IMR-90 (cell line): ENCODE results near the gene HDDC3. TPM values are rescaled to one million over a fixed set of nuclear protein-coding genes. Genes with fewer than 3 reads are reported as not detected.

Experiments used
- ATAC-seq: fragments of 200-7000 bp; cut with Tn5 transposase; 2 replicates; pipeline ENCODE4 v1.9.1; 2020; ENCODE audit warnings: low read depth, mild to moderate bottlenecking, moderate library complexity
- BruUV-seq: library from RNA; stranded (reverse); fragments of 400-500 nt; replicated peaks from 2 replicates; lab custom pipeline; 2021; lab: Mats Ljungman, UMichigan
- CTCF ChIA-PET: fragments of 300-600 bp; formaldehyde crosslinking; extraction: SDS; loops from one replicate; lab custom pipeline; 2021; ENCODE audit warnings: antibody characterized with exemption; lab: Yijun Ruan, JAX
- POLR2A ChIA-PET: fragments of 300-600 bp; sonication (Branson Sonifier 250); formaldehyde crosslinking; loops from one replicate; lab custom pipeline; 2022; ENCODE audit warnings: antibody characterized with exemption; ENCODE audit not compliant: unreplicated experiment; lab: Charles Lee
- DNase-seq: peaks from one replicate; pipeline ENCODE4 v3.0.0; 2013
- H2AFZ ChIP-seq: replicated peaks from 2 replicates; pipeline ENCODE3; 2013; ENCODE audit warnings: low read length, mild to moderate bottlenecking; ENCODE audit not compliant: poor library complexity
- H2AK5ac ChIP-seq: 2 replicates; pipeline ENCODE4 v1.6.1; 2013; ENCODE audit warnings: low read depth, low read length, inconsistent platforms
- H2AK9ac ChIP-seq: replicated peaks from 2 replicates; pipeline ENCODE3; 2013; ENCODE audit warnings: mild to moderate bottlenecking, low read depth, low read length, moderate library complexity; ENCODE audit not compliant: poor library complexity
- H2BK120ac ChIP-seq: 2 replicates; pipeline ENCODE4 v1.6.1; 2013; ENCODE audit warnings: low read depth, low read length, inconsistent platforms
- H2BK15ac ChIP-seq: 3 replicates; pipeline ENCODE4 v1.6.1; 2013; ENCODE audit warnings: low read depth, low read length, inconsistent platforms
- H2BK20ac ChIP-seq: 2 replicates; pipeline ENCODE4 v1.6.1; 2013; ENCODE audit warnings: low read depth, mild to moderate bottlenecking, inconsistent platforms, low read length, moderate library complexity
- H2BK5ac ChIP-seq: 2 replicates; pipeline ENCODE4 v1.6.1; 2013; ENCODE audit warnings: mild to moderate bottlenecking, low read depth, low read length, inconsistent platforms; ENCODE audit not compliant: poor library complexity, severe bottlenecking
- H3K14ac ChIP-seq: replicated peaks from 2 replicates; pipeline ENCODE4 v1.6.1; 2013; ENCODE audit warnings: low read depth, low read length, inconsistent platforms
- H3K18ac ChIP-seq: 2 replicates; pipeline ENCODE4 v1.6.1; 2013; ENCODE audit warnings: low read depth, low read length, control low read depth
- H3K23ac ChIP-seq: 2 replicates; pipeline ENCODE4 v1.6.1; 2013; ENCODE audit warnings: low read depth, low read length, inconsistent platforms
- H3K27ac ChIP-seq: 2 replicates; pipeline ENCODE4 v1.5.1; 2013; ENCODE audit warnings: mild to moderate bottlenecking, control low read depth, low read length; ENCODE audit not compliant: insufficient read depth
- H3K27me3 ChIP-seq: 2 replicates; pipeline ENCODE4 v1.6.1; 2013; ENCODE audit warnings: low read length; ENCODE audit not compliant: control insufficient read depth, insufficient read depth
- H3K36me3 ChIP-seq: 2 replicates; pipeline ENCODE4 v1.6.1; 2013; ENCODE audit warnings: low read length, mixed read lengths; ENCODE audit not compliant: control insufficient read depth, insufficient read depth
- H3K4ac ChIP-seq: 2 replicates; pipeline ENCODE4 v1.6.1; 2013; ENCODE audit warnings: low read depth, low read length, inconsistent platforms
- H3K4me1 ChIP-seq: 2 replicates; pipeline ENCODE4 v1.6.1; 2013; ENCODE audit warnings: low read length, mixed read lengths; ENCODE audit not compliant: control insufficient read depth, insufficient read depth
- H3K4me2 ChIP-seq: 2 replicates; pipeline ENCODE4 v1.6.1; 2013; ENCODE audit warnings: low read depth, mild to moderate bottlenecking, control low read depth, low read length, moderate library complexity
- H3K4me3 ChIP-seq: 2 replicates; pipeline ENCODE4 v1.5.1; 2013; ENCODE audit warnings: low read depth, mild to moderate bottlenecking, control low read depth, low read length, moderate library complexity; ENCODE audit not compliant: insufficient read depth
- H3K56ac ChIP-seq: 2 replicates; pipeline ENCODE4 v1.6.1; 2013; ENCODE audit warnings: low read length, inconsistent platforms; ENCODE audit not compliant: insufficient read depth; ENCODE audit errors: extremely low read depth
- H3K79me1 ChIP-seq, 2 experiments: 2 replicates each; pipeline ENCODE4 v1.6.1; 2013; ENCODE audit warnings: low read length in 2 of 2, inconsistent platforms in 1 of 2, low read depth in 1 of 2
- H3K9ac ChIP-seq: 2 replicates; pipeline ENCODE4 v1.6.1; 2013; ENCODE audit warnings: low read depth, low read length, control low read depth
- H3K9me1 ChIP-seq: 2 replicates; pipeline ENCODE4 v1.6.1; 2013; ENCODE audit warnings: low read length, inconsistent platforms; ENCODE audit not compliant: insufficient read depth
- H3K9me3 ChIP-seq: 2 replicates; pipeline ENCODE4 v1.6.1; 2013; ENCODE audit warnings: low read length; ENCODE audit not compliant: control insufficient read depth, insufficient read depth
- H4K20me1 ChIP-seq: 2 replicates; pipeline ENCODE4 v1.6.1; 2013; ENCODE audit warnings: low read length, inconsistent platforms; ENCODE audit not compliant: insufficient read depth
- H4K5ac ChIP-seq: 2 replicates; pipeline ENCODE4 v1.6.1; 2013; ENCODE audit warnings: mild to moderate bottlenecking, low read depth, low read length, control low read depth
- H4K8ac ChIP-seq, 2 experiments: 2 replicates each; pipeline ENCODE4 v1.6.1; 2013; ENCODE audit warnings: low read depth in 2 of 2, low read length in 2 of 2, control low read depth in 1 of 2, inconsistent platforms in 1 of 2
- H4K91ac ChIP-seq: 2 replicates; pipeline ENCODE4 v1.6.1; 2013; ENCODE audit warnings: low read depth, low read length, inconsistent platforms; ENCODE audit not compliant: insufficient read depth
- CEBPB ChIP-seq: IDR thresholded peaks from 2 replicates; pipeline ENCODE4 v1.6.1; 2012; ENCODE audit warnings: low read depth, low read length, improper control_type of control experiment
- CHD1 ChIP-seq: IDR thresholded peaks from 2 replicates; pipeline ENCODE4 v1.6.1; 2012; ENCODE audit warnings: low read depth, low read length, improper control_type of control experiment
- CTCF ChIP-seq: conservative IDR thresholded peaks from 2 replicates; pipeline ENCODE4 v1.5.1; 2012; ENCODE audit warnings: mild to moderate bottlenecking, low read depth, low read length, improper control_type of control experiment
- MXI1 ChIP-seq: IDR thresholded peaks from 2 replicates; pipeline ENCODE4 v1.6.1; 2012; ENCODE audit warnings: low read depth, mild to moderate bottlenecking, low read length, moderate library complexity, borderline replicate concordance
- POLR2A ChIP-seq: IDR thresholded peaks from 2 replicates; pipeline ENCODE4 v1.6.1; 2012; ENCODE audit warnings: mild to moderate bottlenecking, low read depth, low read length
- RAD21 ChIP-seq: IDR thresholded peaks from 2 replicates; pipeline ENCODE4 v1.6.1; 2012; ENCODE audit warnings: low read length, improper control_type of control experiment
- RCOR1 ChIP-seq: IDR thresholded peaks from 2 replicates; pipeline ENCODE4 v1.6.1; 2012; ENCODE audit warnings: mild to moderate bottlenecking, low read length, improper control_type of control experiment; ENCODE audit not compliant: insufficient replicate concordance
- RFX5 ChIP-seq: IDR thresholded peaks from 2 replicates; pipeline ENCODE4 v1.8.0; 2012; ENCODE audit warnings: low read depth, mild to moderate bottlenecking, low read length, moderate library complexity
- whole genome bisulfite sequencing, 2 experiments: methylation state at CpG; one replicate each; pipeline versions ENCODE4 v1.1.5 to v1.1.7; 2013; ENCODE audit warnings: missing lambda C conversion rate in 2 of 2; ENCODE audit not compliant: insufficient read length in 1 of 2; ENCODE audit errors: extremely low coverage in 2 of 2; 5-methylcytosine and 5-hydroxymethylcytosine counted together
- dilution Hi-C: fragments of 300-500 bp; cut with HindIII; formaldehyde crosslinking; loops from one replicate; pipeline ENCODE4 v1.14.3; 2018; ENCODE audit warnings: low sequenced_read_pairs; ENCODE audit not compliant: unreplicated experiment
- in situ Hi-C: fragments of 300-500 bp; cut with MboI; formaldehyde crosslinking; loops from 3 replicates; pipeline ENCODE4 v1.14.3; 2019; ENCODE audit warnings: low sequenced_read_pairs, inconsistent platforms, mixed read lengths
- intact Hi-C: fragments of 100-400 bp; cut with micrococcal nuclease; formaldehyde crosslinking; loops from 2 replicates; pipeline ENCODE4 v1.10.0; 2022
- polyA plus RNA-seq, 3 experiments: library from polyadenylated mRNA; depleted of rRNA; stranded (reverse); fragments of >200 nt; gene quantifications; 2 replicates each; pipeline ENCODE4 v1.2.3, GENCODE V29; 2012; ENCODE audit warnings: low replicate concordance in 1 of 3
- total RNA-seq: library from RNA; depleted of rRNA; stranded (reverse); fragments of >200 nt; gene quantifications from 2 replicates; pipeline ENCODE4 v1.2.3, GENCODE V29; 2012

HDDC3 gene
- total and polyA plus RNA-seq, 2 of the 4 experiments (the other 2 are of a cell fraction) = 7.9 to 10.7 TPM

- Histone ChIP-seq H2AFZ (no peak overlapping the region), H3K4me2 (no peak overlapping the region), H3K9me1 (0 out of 2 replicates have a peak, but pooled peaks cover 5% of the 10 kb centered on the region), H2BK5ac (no peak overlapping the region), H3K9me3 (no peaks in the 10 kb centered on the region), H3K79me1 (peaks cover 11 to 12% of the 10 kb centered on the region in 2 experiments; a peak in 3 of 4 replicates), H3K27me3 (no peaks in the 10 kb centered on the region), H2AK9ac (no peak overlapping the region), H4K5ac (no peak overlapping the region), H3K4me1 (no peaks in the 10 kb centered on the region), H3K23ac (no peak overlapping the region), H2AK5ac (no peak overlapping the region), H4K91ac (no peak overlapping the region), H3K18ac (no peak overlapping the region), H2BK20ac (no peak overlapping the region), H2BK120ac (no peak overlapping the region), H4K20me1 (no peaks in the 10 kb centered on the region), H3K36me3 (peaks cover 34% of the 10 kb centered on the region), H3K56ac (no peak overlapping the region), H3K9ac (no peak overlapping the region), H3K14ac (no peak overlapping the region), H2BK15ac (no peak overlapping the region), H3K4ac (no peak overlapping the region), H3K27ac (no peak overlapping the region), H4K8ac (no peak overlapping the region), H3K4me3 (no peak overlapping the region)
- no peak for ATAC-seq
- no CpG with 5 or more reads among the region's 5 CpGs for WGBS, 2 experiments
- dilution Hi-C loops = no loop called here
- ChIA-PET POLR2A (no interaction called here), CTCF (interaction anchor here (0.6 kb wide), 1 partner anchor 139 kb away, joined by 5 read pairs; no protein-coding TSS in a partner anchor)
- TF ChIP-seq MXI1 (no peak), RAD21 (no peak), CTCF (no peak), CHD1 (no peak), POLR2A (no peak), CEBPB (no peak), RFX5 (no peak), RCOR1 (no peak)
- no TSS peak for BruUV-seq
- in situ Hi-C loops = no loop called here
- intact Hi-C loops = no loop called here
- no peak for DNase-seq
Observed at GRCh38 chr15:90972133-90972532, 39.8 kb upstream of the HDDC3 start.
